ENCODE data around the gene RSPO1.
"Not testable (repeated sequence)": the region's sequence is repeated elsewhere in the genome, so short reads cannot be mapped to it uniquely, and the experiment has no call there.

RSPO1 gene, protein sequence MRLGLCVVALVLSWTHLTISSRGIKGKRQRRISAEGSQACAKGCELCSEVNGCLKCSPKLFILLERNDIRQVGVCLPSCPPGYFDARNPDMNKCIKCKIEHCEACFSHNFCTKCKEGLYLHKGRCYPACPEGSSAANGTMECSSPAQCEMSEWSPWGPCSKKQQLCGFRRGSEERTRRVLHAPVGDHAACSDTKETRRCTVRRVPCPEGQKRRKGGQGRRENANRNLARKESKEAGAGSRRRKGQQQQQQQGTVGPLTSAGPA

DNA sequence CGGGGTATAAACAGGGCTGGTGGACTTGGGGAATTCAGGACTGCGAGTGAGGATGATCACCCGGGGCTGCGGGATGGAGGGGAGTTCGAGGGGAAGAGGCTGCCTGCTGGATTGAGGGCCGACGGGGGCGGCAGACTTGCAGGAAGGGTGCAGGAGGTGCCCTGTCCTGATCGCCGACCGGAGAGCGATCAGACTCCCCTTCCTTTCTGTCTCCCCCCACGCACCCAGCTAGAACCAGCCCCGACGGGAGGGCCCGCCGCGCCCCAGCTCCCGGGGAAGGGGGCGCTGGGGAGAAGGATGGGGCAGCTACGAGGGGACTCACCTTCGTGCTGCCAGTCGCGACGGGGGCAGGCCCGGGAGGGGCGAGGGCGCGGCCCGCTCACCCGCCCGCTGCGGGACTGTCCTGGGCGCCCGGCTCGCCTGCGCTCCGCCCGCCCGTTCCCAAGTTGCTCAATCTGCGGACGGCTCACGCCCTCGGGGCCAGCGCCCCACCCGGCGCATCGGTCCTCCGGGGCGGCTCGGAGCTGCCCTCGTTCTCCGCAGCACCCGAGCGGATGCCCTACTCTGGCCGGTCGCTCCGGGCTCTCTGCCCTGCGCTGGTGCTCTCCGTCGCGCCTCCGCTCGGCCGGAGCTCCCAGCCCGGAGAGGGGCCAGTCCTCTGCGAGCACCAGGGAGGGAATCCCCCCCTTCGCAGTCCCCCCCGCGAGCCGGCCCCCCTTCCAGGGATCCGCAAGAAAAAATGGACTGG is at the start of gene RSPO1:
RSPO1 (minus strand) TSS at position 649 of the 748 bp plus-strand sequence. CDS start 5,231 bp downstream, outside the sequence.
- H3K4me3 ChIP-seq (ENCODE audit: low read depth, low read length) = no peak within 1 kb of the TSS
- TF ChIP-seq, protein P1, sequence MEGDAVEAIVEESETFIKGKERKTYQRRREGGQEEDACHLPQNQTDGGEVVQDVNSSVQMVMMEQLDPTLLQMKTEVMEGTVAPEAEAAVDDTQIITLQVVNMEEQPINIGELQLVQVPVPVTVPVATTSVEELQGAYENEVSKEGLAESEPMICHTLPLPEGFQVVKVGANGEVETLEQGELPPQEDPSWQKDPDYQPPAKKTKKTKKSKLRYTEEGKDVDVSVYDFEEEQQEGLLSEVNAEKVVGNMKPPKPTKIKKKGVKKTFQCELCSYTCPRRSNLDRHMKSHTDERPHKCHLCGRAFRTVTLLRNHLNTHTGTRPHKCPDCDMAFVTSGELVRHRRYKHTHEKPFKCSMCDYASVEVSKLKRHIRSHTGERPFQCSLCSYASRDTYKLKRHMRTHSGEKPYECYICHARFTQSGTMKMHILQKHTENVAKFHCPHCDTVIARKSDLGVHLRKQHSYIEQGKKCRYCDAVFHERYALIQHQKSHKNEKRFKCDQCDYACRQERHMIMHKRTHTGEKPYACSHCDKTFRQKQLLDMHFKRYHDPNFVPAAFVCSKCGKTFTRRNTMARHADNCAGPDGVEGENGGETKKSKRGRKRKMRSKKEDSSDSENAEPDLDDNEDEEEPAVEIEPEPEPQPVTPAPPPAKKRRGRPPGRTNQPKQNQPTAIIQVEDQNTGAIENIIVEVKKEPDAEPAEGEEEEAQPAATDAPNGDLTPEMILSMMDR (IDR thresholded peaks at IDR 0.05; ENCODE audit: borderline replicate concordance, insufficient read depth, low read depth, low read length) = no peak

DNA sequence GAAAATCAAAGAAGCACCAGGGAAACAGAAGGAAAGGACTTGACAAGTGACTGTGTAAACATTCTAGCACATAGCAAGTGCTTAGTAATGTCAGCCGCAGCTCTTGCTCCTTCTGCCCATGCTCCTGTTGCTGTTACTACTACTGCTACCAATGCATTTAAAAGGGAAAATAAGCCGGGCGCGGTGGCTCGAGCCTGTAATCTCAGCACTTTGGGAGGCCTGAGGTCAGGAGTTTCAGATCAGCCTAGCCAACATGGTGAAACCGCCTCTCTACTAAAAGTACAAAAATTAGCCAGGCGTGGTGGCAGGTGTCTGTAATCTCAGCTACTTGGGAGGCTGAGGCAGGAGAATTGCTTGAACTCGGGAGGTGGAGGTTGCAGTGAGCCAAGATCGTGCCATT is 49.5 kb upstream of the RSPO1 start:
- not testable (repeated sequence) for H3K4me3 ChIP-seq (ENCODE audit: low read depth, low read length)

DNA sequence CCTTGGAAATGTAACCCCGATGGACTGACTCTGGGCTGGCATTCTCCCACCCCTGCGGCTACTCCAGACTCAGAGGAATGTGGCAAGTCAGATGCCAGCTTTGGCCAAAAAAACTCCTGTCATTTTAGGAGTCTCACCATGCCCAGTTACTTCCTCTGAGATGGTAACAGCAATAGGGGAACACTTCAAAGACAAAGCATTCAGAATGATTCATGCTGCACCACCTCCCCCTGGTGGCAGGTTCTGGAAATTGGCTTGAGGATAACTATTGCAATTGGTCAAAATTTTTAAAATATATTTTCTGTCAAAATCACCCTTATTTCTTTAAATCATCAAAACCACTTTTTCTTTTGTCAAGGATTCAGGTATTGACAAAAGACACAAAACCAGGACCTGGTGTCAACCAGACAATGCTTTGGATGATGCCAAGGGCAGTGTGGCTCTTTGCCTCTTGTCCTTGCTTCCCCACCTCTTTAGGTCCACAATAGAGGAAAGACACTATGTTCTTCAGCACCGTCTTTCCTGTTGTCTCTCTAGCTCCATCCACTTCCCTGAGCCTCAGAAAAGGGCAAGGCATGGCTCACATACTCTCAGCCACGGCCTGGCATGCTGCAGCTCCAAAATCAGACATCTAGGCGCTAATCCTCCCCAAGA is 47.8 kb upstream of the RSPO1 start:
- TF ChIP-seq, protein P1 (IDR thresholded peaks at IDR 0.05; ENCODE audit: borderline replicate concordance, insufficient read depth, low read depth, low read length) = peak; percentile 67; the same call in 1 of the 2 replicates
- H3K4me3 ChIP-seq (ENCODE audit: low read depth, low read length) = no peak overlapping the region

DNA sequence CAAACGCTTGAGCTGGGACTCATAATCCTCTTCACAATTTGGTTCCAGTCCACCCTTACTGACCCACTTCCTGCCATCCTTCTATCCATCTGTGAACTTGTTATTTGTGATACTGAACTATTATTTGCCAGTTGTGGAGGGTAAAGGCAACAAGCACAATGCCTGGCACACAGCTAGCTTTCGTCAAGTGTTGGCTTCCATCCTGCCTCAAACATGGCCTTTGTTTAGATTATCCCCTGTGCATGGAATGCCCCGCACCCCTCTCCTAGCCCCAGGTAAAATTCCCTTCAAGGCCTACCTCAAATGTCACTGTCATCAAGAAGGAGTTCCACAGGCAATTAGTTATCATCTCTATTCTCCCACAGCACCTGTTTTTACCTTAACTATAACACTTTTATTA is 46.2 kb upstream of the RSPO1 start:
- H3K4me3 ChIP-seq (ENCODE audit: low read depth, low read length) = no peak overlapping the region
- TF ChIP-seq, protein P1 (IDR thresholded peaks at IDR 0.05; ENCODE audit: borderline replicate concordance, insufficient read depth, low read depth, low read length) = no peak

DNA sequence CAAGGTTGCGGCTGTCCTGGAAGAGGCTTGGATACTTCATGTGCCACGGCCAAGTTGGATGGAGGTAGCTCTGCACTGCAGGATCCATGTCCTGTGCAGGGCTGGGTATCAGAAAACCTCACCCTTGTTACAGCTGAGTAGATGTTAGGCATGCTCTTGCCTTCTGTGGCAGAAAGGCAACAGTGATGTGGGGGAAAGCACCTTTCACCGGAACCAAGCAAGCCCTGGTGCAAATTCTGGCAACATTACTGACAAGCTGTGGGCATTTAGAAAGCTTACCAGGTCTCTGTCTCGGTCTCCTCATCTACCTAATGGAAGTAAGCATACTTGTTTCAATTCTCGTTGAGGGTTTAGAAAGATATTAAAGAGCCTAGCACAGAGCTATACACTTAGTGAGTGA is 43.1 kb upstream of the RSPO1 start:
- TF ChIP-seq, protein P1 (IDR thresholded peaks at IDR 0.05; ENCODE audit: borderline replicate concordance, insufficient read depth, low read depth, low read length) = no peak
- H3K4me3 ChIP-seq (ENCODE audit: low read depth, low read length) = no peak overlapping the region

DNA sequence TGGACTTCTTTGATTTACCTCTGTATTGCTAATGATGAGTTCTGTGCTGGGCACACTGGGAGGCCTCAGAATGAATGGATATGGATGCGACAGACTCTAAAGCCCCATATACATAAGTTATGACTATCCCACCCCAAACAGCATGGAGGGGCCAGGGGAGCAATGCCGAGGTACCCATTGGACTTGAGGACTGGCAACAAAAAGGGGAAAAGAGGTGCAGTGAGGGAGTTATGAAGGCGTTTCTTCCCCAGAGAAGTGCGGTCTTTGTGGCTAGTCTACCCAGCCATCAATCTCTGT is 42.4 kb upstream of the RSPO1 start:
- TF ChIP-seq, protein P1 (IDR thresholded peaks at IDR 0.05; ENCODE audit: borderline replicate concordance, insufficient read depth, low read depth, low read length) = no peak
- H3K4me3 ChIP-seq (ENCODE audit: low read depth, low read length) = no peak overlapping the region

DNA sequence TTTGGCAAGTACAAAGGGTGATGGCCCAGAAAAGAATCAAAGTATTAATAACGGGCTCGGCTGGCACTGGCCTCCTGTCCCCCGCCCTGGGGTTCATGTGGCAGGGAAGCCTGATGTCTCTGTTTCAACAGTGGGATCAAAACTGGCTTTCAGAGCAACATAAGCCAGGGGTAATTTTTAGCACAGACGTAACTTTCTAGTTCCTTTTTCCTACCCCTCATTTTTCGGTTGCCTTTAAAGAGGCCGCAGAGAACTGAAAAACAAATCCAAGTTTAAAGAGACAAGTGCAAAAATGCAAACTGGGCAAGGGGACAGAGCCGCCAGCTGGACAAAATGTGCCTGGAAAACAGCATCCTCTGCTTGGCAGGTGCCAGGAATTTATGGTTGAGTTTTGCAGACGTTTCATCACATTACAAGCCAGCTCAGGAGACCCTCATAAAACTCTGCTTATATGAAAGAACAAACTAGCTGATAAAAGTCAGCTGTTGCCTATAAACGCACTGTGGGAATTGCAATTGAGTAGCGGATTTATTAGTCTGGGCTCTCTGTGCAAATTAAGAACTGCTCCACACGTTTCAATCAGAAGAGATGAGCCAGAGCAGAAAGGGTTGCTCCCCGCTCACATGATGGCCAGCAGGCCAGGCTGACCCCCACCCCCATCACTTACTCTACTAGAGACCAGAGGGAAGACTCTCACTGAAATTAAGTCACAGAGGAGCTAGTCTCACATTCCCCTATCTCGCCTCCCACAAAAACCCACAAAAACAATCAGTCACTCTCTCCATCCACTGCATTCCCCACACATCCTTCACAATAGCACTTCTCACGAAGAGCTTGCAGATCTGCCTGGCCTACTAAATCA is 41.8 kb upstream of the RSPO1 start:
- no peak overlapping the region for H3K4me3 ChIP-seq (ENCODE audit: low read depth, low read length)
- TF ChIP-seq, protein P1 (IDR thresholded peaks at IDR 0.05; ENCODE audit: borderline replicate concordance, insufficient read depth, low read depth, low read length) = no peak

Data from GM12875 (cell line).